Central memory CD8-positive, alpha-beta T cell (primary cell): Measurements from ENCODE around the gene MISP.
A peak's percentile ranks its signal among the peaks of the same experiment; 100 is the strongest.

Source experiments
- ATAC-seq: fragments of 150-1000 bp; cut with Tn5 transposase; replicated peaks from 2 replicates; pipeline ENCODE4 v1.10.0; 2022; ENCODE audit warnings: mild to moderate bottlenecking, moderate FRiP score, moderate number of reproducible peaks; ENCODE audit not compliant: poor library complexity, severe bottlenecking; ENCODE audit errors: extremely low read depth
- DNase-seq, 2 donors: peaks; one replicate each; pipeline ENCODE4 v3.0.0; 2021; ENCODE audit warnings: low spot score in 2 of 2
- H3K27ac Mint-ChIP-seq: one replicate; pipeline ENCODE4 v1.8.0; 2022; ENCODE audit warnings: low read depth, mild to moderate bottlenecking, moderate library complexity, mixed read lengths
- H3K27me3 Mint-ChIP-seq: one replicate; pipeline ENCODE4 v1.8.0; 2022; ENCODE audit warnings: mixed read lengths
- H3K36me3 Mint-ChIP-seq: one replicate; pipeline ENCODE4 v1.8.0; 2022; ENCODE audit warnings: mild to moderate bottlenecking, moderate library complexity, mixed read lengths; ENCODE audit not compliant: insufficient read depth
- H3K4me1 Mint-ChIP-seq: one replicate; pipeline ENCODE4 v1.8.0; 2022; ENCODE audit warnings: mixed read lengths
- H3K4me3 Mint-ChIP-seq: one replicate; pipeline ENCODE4 v1.8.0; 2022; ENCODE audit warnings: mild to moderate bottlenecking, moderate library complexity, mixed read lengths
- H3K9me3 Mint-ChIP-seq: one replicate; pipeline ENCODE4 v1.8.0; 2022; ENCODE audit warnings: mixed read lengths

Gene MISP

DNA sequence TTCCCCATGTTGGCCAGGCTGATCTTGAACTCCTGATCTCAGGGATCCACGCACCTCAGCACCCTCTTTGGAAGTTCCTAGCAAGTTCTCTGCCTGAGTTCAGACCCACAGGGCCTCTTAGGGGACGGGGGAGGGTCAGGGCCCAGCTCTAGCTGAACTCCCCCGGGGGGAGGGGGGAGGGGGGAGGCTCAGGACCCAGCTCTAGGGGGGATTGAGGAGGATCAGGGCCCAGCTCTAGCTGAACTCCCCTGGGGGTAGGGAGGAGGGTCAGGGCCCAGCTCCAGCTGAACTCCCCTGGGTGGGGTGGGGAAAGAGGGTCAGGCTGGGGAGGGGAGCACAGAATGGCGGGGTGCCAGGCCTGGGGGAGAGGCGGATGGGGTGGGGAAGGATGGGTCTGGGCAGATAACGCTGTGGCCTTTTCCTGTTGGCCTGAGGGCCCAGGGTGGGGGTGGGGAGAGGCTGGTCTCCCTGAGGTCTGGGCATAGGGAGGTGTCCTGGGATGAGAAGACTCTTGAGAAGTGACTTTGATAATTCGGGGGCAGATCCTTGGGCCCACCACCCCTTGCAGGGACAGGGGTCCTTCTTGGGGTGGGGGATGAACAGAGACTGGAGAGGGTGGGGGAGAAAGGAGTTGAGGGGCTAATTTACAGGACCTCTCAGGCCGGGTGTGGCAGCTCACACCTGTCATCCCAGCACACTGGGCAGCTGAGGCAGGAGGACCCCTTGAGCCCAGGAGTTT lies 40.8 kb downstream of the MISP start:
- peaks cover 3% of the 10 kb centered on the region for H3K4me1 Mint-ChIP-seq
- no peak for ATAC-seq

GRCh38 chr19:792306-792885 lies 41.5 kb downstream of the MISP start:
- H3K9me3 Mint-ChIP-seq = no peaks in the 10 kb centered on the region
- DNase-seq = no peak
- no peak for ATAC-seq
- no peak overlapping the region for H3K4me3 Mint-ChIP-seq
- H3K4me1 Mint-ChIP-seq = peaks cover 5% of the 10 kb centered on the region
- H3K27ac Mint-ChIP-seq = no peak overlapping the region
- H3K27me3 Mint-ChIP-seq = no peaks in the 10 kb centered on the region
- H3K36me3 Mint-ChIP-seq = peaks cover 5% of the 10 kb centered on the region

More for the DNA sequence above, 40.8 kb downstream of the MISP start:
- no peaks in the 10 kb centered on the region for H3K9me3 Mint-ChIP-seq
- H3K27me3 Mint-ChIP-seq = no peaks in the 10 kb centered on the region
- peaks cover 1% of the 10 kb centered on the region for H3K36me3 Mint-ChIP-seq
- H3K27ac Mint-ChIP-seq = no peak overlapping the region
- no peak overlapping the region for H3K4me3 Mint-ChIP-seq
- no peak for DNase-seq

DNA sequence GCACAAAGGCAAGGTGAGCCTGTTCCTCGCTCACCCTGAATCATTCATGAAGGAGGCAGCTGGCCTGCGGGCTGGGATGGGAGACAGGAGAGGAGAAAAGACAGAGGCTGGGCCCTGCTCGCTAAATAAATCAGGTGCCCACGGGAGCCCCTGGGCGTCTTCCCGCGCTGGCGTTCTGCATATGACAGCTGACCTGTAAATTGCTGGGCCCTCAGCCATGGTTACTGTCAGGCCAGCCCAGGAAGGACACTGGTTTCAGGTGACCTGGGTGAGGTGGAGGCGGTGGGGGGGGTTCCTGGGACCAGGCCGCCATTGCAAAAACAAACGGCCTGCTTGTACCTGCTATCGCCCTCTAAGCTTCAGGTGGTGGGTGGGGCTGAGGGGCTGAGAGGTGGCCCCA lies 42.9 kb downstream of the MISP start:
- Mint-ChIP-seq H3K27ac (no peak overlapping the region), H3K36me3 (peaks cover 11% of the 10 kb centered on the region), H3K4me1 (peaks cover 6% of the 10 kb centered on the region), H3K9me3 (no peaks in the 10 kb centered on the region), H3K4me3 (no peak overlapping the region), H3K27me3 (no peaks in the 10 kb centered on the region)
- no peak for ATAC-seq
- DNase-seq = no peak

- no peak for DNase-seq
- H3K4me1 Mint-ChIP-seq = peaks cover 20% of the 10 kb centered on the region
- no peaks in the 10 kb centered on the region for H3K27me3 Mint-ChIP-seq
- H3K27ac Mint-ChIP-seq = no peak overlapping the region
- no peak for ATAC-seq
- H3K36me3 Mint-ChIP-seq = peaks cover 21% of the 10 kb centered on the region
- H3K9me3 Mint-ChIP-seq = no peaks in the 10 kb centered on the region
- peak overlapping the region; percentile 23 for H3K4me3 Mint-ChIP-seq
Observed at GRCh38 chr19:795073-795611, 44.2 kb downstream of the MISP start.

- no peak overlapping the region for H3K27ac Mint-ChIP-seq
- peaks cover 22% of the 10 kb centered on the region for H3K36me3 Mint-ChIP-seq
- H3K27me3 Mint-ChIP-seq = no peaks in the 10 kb centered on the region
- peaks cover 28% of the 10 kb centered on the region for H3K4me1 Mint-ChIP-seq
- DNase-seq (no peak), ATAC-seq (no peak)
- H3K4me3 Mint-ChIP-seq = peak overlapping the region; percentile 23
- H3K9me3 Mint-ChIP-seq = no peaks in the 10 kb centered on the region
Observed at GRCh38 chr19:795691-796581, 45.0 kb downstream of the MISP start.

DNA sequence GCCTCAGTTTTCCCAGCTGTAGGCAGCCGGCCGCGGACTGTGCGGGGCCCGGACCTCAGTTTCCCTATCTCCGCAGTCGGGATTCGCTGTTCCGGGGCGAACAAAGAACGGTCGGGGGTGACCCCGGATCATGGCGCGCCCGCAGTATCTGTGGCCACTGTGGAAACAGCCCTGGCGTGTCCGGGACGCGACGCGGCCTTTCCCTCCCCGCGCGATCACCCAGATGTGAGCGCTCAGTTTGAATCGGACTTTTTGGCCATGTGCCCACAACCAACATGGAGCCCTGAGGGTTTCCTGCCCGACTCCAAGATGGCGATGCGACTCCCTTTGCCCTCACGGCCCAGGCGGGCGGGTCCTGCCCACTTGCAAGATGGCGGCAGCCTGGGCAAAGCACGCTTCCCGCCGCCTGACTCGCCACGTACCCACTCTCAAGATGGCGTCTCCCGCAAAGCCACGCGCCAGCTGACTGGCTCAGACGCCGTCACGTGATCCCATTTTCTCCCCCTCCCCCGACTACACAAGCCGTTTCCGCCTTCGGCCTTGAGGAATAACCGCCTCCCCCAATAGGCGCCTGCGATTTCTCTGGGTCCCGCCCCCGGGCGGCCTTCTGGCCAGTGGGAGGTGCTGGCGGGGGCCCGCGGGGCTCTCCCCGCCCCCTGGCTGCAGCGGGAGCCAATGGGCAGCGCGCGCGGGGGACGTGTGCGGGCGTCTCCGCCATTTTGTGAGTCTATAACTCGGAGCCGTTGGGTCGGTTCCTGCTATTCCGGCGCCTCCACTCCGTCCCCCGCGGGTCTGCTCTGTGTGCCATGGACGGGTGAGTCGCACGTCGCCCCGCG lies 46.0 kb downstream of the MISP start, which contains the start of gene PTBP1:
TSS of gene PTBP1 (plus strand) at position 761 of the 836 bp plus-strand sequence. CDS start at position 807, 46 bp downstream.
- peak; percentile 93 to 100 for DNase-seq
- H3K27me3 Mint-ChIP-seq = no peaks in the 10 kb centered on the region

DNA sequence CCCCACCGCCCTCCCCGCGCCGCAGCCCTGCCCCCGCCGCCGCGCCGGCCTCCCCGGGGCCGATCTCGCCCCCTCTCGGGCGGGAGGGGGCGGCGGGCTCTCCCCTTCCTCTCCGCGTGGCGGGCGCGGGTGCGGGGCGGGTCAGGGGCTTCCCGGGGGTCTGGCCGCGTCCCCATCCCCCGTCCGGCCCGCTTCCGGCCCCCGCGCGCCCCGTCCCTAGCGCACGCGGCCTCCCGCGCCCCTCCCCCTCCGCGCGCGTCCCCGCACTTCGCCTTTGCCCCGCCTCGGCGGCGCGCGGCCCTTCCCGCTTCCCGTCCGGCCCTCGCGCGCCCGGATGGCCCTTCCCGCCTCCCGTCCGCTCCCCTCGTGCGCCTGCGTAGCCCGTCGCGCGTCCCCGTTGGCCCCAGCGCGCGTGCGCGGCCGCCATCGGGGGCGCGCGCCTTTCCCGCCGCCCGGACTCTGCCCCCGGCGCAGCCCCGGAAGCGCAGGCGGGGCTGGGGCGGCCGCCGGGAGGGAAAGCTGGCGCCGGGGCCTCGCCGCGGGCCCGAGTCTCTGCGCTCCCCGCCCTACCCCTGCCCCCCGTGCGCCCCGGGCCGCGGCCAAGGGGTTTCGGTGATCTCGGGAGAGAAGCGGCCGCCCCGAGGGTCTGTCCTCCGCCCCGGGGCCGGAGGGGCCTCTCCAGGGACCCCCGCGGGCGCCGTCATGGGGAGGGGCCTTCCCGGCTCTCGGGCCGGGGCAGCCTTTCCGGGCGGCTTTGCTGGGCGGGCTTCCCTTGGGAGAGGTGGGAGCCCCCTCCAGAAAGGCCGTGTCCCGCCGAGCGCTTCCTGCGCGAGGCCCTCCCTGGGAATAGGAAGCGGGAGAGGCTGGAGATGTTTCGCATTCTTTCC lies 46.9 kb downstream of the MISP start:
- peak overlapping the region; percentile 90 for H3K27ac Mint-ChIP-seq
- no peaks in the 10 kb centered on the region for H3K27me3 Mint-ChIP-seq
- H3K4me1 Mint-ChIP-seq = peaks cover 46% of the 10 kb centered on the region
- H3K36me3 Mint-ChIP-seq = peaks cover 35% of the 10 kb centered on the region
- ATAC-seq = peak; percentile 20
- no peaks in the 10 kb centered on the region for H3K9me3 Mint-ChIP-seq
- H3K4me3 Mint-ChIP-seq = peak overlapping the region; percentile 94
- DNase-seq = peak; percentile 73 to 84

More for the DNA sequence above, 46.0 kb downstream of the MISP start, which contains the start of gene PTBP1:
- H3K36me3 Mint-ChIP-seq = peaks cover 29% of the 10 kb centered on the region
- H3K4me3 Mint-ChIP-seq = peak within 1 kb of the TSS; percentile 94
- peak; percentile 87 for ATAC-seq
- H3K27ac Mint-ChIP-seq = peak within 1 kb of the TSS; percentile 90
- peaks cover 37% of the 10 kb centered on the region for H3K4me1 Mint-ChIP-seq
- no peaks in the 10 kb centered on the region for H3K9me3 Mint-ChIP-seq

DNA sequence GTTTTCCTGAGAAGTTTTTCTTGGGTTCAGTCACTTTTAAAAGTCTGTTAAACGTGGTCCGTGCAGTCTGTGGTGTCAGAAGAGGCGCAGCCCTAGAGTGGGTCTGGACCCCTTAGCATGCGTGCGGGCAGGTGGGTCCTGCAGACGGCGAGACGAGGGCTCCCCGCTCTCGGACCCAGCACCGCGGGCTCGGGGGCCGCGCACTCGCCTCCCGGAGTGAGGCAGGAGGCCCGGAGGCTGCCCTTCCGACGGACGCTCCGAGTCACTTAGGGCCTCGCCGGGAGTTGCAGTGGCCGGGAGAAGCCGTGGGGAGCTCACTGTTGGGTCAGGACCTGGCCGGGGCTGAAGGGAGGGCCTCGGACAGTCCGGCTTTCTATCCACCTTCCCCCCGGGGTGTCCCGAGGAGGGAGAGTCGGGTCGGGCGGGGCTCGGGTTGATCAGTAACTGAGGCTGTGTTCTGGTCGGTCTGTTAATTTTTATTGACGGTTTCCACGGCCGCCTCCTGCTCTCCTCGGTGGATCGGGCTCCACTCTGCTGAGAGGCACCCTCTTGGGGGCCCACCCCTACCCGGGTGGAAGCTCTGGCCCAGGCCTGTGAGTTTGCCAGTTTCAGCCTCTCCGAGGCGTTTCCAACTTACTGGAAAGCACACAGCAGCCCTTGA lies 47.6 kb downstream of the MISP start:
- H3K9me3 Mint-ChIP-seq = no peaks in the 10 kb centered on the region
- no peak for ATAC-seq
- peaks cover 42% of the 10 kb centered on the region for H3K36me3 Mint-ChIP-seq
- DNase-seq = no peak
- H3K4me1 Mint-ChIP-seq = peaks cover 54% of the 10 kb centered on the region
- H3K27me3 Mint-ChIP-seq = no peaks in the 10 kb centered on the region
- H3K27ac Mint-ChIP-seq = peak overlapping the region; percentile 90
- H3K4me3 Mint-ChIP-seq = peak overlapping the region; percentile 94

- Mint-ChIP-seq H3K27ac (peak overlapping the region; percentile 90), H3K27me3 (no peaks in the 10 kb centered on the region), H3K4me3 (peak overlapping the region; percentile 94), H3K36me3 (peaks cover 49% of the 10 kb centered on the region), H3K9me3 (no peaks in the 10 kb centered on the region), H3K4me1 (peaks cover 57% of the 10 kb centered on the region)
- ATAC-seq (no peak), DNase-seq (no peak)
Observed at GRCh38 chr19:799076-799881, 48.4 kb downstream of the MISP start.

DNA sequence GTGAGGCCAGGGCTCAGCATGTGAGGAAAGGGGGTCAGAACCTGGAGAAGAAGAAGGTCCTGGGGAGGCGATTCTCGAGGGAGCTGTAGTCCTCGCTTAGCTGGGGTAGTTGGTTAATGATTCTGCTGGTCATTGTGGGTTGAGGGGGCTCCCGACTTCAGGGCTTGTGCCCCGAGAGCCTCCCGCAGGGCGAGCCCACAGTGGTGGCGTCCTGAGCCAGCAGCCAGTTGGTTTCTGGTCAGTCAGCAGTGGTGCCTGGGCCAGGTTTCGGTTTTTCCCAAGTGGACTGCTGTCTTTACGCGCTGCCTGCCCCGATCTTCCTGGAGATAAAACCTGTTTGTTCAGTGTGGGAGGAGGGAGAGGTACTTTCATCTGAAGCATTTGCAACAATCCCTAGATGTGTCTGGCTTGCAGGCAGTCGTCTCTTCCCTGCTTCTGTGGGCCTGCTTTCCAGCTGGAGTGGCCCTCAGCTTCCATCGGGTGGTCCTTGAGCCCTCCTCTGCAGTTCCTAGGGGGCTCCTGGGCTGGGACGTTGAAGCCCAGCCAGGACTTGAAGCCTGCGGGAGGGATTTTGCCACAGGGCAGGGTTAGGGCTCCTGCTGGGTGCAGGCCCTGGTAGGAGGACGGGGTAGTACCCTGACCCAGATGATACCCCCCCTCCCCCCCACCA lies 49.6 kb downstream of the MISP start:
- Mint-ChIP-seq H3K36me3 (peaks cover 55% of the 10 kb centered on the region), H3K4me1 (peaks cover 57% of the 10 kb centered on the region)

More for the DNA sequence above, 49.6 kb downstream of the MISP start:
- peak overlapping the region; percentile 94 for H3K4me3 Mint-ChIP-seq
- no peaks in the 10 kb centered on the region for H3K9me3 Mint-ChIP-seq
- peak overlapping the region; percentile 90 for H3K27ac Mint-ChIP-seq
- ATAC-seq = no peak
- DNase-seq = no peak
- H3K27me3 Mint-ChIP-seq = no peaks in the 10 kb centered on the region
